ENCODE measurements around the gene CDK5RAP2.

CDK5RAP2 gene

DNA sequence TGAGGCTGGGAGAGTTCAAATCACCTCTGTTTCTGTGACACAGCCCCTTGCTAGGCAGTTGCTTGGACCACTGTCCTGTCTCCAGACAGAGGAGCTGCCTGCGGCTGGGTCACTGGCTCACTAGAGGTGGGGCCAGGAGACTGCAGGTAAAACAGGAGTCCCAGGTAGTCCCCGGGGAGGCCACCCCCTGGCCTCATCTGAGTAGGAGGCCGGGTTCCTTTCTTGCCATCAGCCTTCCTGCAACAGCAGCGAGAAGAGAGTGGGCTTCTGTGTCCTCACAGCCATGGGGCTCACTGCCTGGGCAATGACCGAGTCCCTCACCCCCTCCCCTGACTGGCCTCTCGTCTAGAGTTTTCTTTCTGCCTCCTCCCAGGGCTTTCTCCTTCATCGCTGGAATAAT is 197.5 kb downstream of the CDK5RAP2 start:
- no peak for DNase-seq (ENCODE audit: low spot score)

GRCh38 chr9:120381839-120382238 is 198.1 kb downstream of the CDK5RAP2 start:
- no peak for DNase-seq (ENCODE audit: low spot score)

GRCh38 chr9:120379611-120380010 is 200.4 kb downstream of the CDK5RAP2 start:
- DNase-seq (ENCODE audit: low spot score): no peak

DNA sequence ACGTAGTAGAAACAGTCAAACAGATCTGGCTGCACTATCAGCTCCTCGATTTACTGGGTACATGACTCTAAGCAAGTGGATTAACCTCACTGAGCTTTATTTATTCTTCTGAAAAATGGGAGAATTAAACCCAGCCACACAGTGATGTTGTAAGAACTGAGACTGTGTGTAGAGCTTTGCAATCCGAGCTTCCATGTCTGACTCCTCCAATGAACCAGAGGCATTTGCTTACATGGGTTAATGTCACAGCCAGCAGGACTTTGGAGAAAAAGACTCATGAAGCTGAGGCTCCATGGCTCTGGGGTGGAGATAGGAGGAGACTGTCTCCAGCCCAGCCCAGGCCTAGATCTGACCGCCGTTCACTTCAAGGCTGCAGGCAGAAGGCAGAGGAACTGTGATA is 201.3 kb downstream of the CDK5RAP2 start:
- DNase-seq (ENCODE audit: low spot score): no peak

- no peak for DNase-seq (ENCODE audit: low spot score)
Observed at GRCh38 chr9:120377268-120378159, 202.5 kb downstream of the CDK5RAP2 start.

DNA sequence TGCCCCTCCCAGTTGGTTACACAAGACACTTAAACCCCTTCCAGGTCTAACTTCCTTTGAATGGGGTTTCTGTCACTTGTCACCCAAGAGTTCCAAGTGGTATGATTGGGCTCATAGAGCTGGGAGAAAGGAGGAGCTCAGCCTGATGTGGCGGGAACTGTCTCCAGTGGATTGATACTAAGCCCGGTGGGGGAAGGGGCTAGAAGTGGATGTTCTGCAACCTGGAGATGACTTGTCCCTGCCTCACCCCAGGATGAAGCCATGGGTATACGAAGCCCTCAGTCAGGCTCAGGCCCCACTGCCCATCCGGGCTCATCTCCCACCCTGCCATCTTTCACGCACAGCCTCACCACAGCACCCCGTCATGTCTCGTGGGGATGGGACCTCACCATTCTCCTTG is 203.9 kb downstream of the CDK5RAP2 start:
- DNase-seq (ENCODE audit: low spot score): no peak

DNA sequence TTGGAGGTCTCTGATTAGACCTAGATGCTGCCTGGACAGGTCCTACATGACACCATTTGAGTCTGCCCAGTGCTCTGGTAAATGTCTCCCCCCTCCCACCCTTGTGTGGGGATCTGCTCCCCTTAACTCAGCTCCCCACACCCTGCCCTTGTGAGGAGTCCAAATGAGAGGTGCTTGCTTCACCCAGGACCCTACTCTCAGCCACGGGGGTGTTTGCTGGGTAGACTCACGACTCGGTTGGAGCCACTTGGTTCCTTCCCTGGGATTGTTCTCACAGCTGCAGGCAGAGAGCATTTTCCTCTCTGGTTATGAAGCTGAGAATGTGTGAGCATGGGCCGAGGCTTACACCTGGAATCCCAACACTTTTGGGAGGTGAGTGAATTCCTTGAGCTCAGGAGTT is 204.7 kb downstream of the CDK5RAP2 start:
- no peak for DNase-seq (ENCODE audit: low spot score)

DNA sequence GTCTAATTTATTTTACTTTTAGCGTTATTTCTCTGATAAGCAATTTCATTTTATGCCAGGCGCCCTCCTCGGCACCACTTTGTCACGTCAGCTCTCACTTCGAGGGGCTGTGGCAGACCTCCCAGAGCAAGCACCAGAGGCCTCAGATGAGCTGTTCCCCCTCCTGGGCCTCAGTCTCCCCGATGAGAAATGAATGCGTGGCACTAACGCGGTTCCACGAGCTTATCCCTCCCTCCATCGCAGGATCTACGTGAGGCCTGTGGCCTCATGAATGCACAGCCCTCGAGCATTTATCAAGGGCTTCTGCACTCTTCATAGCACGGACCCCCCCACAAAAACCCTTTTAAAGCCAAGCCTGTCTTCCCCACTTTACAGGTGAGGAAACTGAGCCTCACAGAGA is 205.2 kb downstream of the CDK5RAP2 start:
- no peak for DNase-seq (ENCODE audit: low spot score)

DNA sequence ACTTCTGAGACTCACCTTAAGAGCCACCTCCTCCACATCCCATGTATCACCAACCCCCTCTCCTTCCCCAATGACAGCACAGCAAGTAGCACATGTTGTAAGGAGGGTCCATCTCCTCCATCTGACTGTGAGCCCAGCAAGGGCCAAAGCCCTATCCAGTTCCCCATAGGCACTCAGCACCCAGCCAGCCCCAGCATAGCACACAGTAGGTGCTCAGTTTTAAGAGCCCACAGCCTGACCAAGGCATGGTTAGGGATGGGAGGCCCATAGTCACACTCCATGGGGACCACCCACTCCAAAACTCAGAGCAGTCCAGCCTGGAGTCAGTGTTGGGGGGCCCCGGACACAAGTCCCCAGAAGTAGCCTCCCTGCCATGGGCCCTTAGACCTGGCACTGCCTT is 205.7 kb downstream of the CDK5RAP2 start:
- no peak for DNase-seq (ENCODE audit: low spot score)

DNA sequence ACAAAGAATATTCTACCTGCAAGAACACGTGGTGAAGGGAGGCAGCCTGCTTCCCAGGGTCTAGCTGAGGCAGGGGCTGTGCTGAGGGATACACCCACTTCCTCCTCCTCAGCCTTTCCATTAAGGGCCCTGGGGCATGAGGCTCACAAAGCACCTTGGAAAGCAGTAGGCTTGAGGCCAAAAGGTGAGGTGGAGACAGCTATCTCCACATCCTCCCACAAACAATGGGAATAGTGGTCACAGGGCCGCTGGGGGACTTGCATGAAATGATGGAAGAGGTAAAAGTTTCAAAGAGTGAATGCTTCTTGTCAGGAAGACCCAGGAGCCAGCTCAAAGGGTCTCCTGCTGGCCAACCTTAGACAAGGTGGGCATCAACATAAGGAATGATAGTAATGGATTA is 207.9 kb downstream of the CDK5RAP2 start:
- no peak for DNase-seq (ENCODE audit: low spot score)

GRCh38 chr9:120369608-120370220 is 210.3 kb downstream of the CDK5RAP2 start:
- no peak for DNase-seq (ENCODE audit: low spot score)

DNA sequence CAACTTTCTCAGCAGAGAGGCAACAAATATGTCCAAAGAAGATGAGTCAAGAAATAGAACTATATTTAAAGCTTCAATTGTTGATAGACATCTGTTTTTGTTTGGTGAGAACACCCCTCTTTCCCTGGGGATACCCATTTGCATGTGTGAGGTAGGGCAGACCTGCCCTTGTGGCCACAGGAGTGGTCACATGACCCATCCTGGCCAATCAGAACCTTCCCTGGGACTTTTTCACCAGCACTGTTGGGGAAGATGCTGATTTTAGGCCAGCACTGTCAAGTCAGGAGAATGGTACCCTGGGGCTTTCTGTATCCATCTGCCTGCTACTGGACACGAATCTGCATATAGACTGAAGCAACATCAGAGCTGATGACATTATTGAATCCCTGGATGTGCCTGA is 211.2 kb downstream of the CDK5RAP2 start:
- DNase-seq (ENCODE audit: low spot score): no peak

- DNase-seq (ENCODE audit: low spot score): no peak
Observed at GRCh38 chr9:120366644-120367019, 213.3 kb downstream of the CDK5RAP2 start.

DNA sequence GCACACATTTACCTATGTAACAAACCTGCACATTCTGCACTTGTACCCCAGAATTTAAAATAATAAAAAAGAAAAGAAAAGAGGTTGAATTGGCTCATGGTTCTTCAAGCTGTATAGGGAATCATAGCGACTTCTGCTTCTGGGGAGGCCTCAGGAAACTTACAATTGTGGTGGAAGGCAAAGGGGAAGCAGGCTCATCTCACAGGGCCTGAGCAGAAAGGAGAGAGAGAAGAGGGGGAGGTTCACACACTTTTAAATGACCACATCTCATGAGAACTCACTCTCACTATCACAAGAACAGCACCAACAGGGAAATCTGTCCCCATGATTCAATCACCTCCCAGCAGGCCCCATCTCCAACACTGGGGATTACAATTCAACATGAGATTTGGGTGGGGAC is 214.6 kb downstream of the CDK5RAP2 start:
- DNase-seq (ENCODE audit: low spot score): no peak

- DNase-seq (ENCODE audit: low spot score): no peak
Observed at GRCh38 chr9:120363697-120364096, 216.3 kb downstream of the CDK5RAP2 start.

DNA sequence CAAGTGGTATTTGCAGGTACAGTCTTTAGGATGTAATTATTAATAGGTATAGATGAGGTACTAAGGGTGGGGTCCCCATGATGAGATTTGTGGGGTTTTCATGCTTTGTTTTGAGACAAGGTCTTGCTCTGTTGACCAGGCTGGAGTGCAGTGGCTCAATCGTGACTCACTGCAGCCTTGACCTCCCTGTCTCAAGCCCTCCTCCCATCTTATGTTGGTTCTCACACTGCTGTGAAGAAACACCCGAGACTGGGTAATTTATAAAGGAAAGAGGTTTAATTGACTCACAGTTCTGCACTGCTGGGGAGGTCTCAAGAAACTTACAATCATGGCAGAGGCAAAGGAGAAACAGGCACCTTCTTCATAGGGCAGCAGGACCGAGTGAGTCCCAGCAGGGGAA is 217.5 kb downstream of the CDK5RAP2 start:
- no peak for DNase-seq (ENCODE audit: low spot score)

DNA sequence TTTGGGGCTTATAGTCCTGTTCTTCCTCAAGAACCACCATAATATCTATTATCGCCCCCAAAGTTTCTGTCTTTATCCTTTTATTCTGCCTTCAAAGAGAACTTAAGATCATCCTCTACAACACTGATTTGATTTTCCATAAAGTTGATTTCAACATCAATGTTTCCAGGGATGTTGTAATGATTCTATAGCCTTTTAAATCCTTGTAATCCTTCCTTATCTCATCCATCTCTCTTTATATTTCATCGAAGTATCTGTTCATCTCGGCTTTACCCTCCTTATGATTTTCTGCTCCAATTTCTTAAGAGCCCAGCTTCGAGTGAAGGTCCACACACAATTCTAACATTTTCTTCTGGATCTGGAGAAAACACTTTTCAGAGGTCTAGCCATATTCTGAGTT is 218.4 kb downstream of the CDK5RAP2 start:
- no peak for DNase-seq (ENCODE audit: low spot score)

GRCh38 chr9:120360510-120360909 is 219.5 kb downstream of the CDK5RAP2 start:
- DNase-seq (ENCODE audit: low spot score): no peak

DNA sequence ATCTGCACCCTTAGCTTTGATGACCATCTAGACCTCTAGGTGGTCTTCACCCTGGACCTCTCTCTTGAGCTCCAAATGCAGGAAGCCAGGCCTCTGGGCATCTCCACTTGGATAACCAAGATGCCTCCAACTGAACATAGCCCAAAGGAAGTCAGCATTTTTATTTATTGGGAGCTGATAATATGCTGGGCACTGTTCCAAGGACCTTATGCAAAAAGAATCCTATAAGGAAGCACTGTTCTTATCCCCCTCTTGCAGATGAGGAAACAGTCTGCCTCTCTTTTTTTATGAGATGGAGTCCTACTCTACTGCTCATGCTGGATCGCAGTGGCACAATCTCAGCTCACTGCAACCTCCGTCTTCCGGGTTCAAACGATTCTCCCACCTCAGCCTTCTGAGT is 219.9 kb downstream of the CDK5RAP2 start:
- no peak for DNase-seq (ENCODE audit: low spot score)

DNA sequence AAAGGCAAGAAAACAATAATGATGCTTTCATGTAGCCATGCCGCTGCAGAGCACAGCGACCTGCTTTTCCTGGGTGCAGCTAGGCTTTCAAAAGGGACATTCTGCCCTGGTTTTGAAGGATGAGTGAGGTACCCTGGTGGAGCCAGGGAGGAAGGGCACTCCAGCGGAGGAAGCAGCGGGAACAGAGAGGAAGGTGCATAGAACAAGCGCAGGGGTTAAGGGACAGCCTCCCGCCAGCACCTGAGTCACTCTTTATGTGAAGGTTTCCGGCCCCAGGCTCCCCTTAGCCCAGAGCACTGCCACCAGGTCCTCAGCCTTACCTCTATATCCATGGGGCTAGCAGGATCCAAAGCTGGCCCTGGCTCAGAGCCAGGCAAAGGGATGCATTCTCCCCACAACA is 221.1 kb downstream of the CDK5RAP2 start:
- no peak for DNase-seq (ENCODE audit: low spot score)

GRCh38 chr9:120353506-120353905 is 226.5 kb downstream of the CDK5RAP2 start:
- DNase-seq (ENCODE audit: low spot score): no peak

DNA sequence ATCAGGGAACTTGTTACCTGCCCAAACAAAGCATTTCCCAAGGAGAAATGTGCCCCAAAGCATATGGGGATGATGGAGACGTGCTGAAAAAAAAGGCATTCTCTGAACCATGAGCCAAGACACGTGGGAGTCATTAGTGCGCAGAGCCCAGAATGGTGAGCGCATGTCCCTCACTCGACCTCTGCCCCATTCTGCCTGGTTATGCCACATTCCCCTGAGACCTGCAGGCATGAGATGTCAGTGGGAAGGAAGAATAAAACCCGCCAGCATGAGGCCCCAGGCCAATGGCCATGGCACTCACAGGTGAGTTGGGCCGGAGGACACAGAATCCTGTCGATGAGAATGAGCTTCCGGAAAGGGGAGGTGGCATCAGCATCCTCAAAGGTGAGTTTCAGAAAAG is 228.9 kb downstream of the CDK5RAP2 start:
- DNase-seq (ENCODE audit: low spot score): no peak

- no peak for DNase-seq (ENCODE audit: low spot score)
Observed at GRCh38 chr9:120350596-120350995, 229.4 kb downstream of the CDK5RAP2 start.

DNA sequence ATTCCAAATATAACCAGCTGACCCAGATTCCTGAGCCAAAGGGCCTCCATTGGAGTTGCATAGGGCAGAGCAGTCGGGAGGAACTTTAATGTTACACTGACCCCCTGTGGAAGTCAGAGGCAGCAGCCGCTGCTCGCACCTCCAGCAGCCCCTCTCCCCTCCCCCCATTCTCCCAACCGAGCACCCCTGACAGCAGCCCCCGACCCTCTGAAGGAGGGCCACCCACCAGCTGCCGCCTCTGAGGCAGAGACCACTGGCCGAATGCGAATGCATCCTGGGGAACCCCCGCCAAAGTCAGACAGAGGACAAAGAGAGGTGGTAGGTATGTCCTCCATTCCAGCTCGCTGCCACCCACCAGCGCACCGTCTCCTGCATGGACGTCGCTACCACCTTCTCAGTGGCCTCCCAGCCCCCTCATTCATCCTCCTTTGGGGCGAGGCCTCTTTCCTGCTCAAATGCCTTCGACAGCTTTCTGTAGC is 231.0 kb downstream of the CDK5RAP2 start:
- no peak for DNase-seq (ENCODE audit: low spot score)

Measured in left forelimb (tissue), 1 donor.